ENCODE measurements around the gene ISCA2.
A peak's percentile ranks its signal among the peaks of the same experiment; 100 is the strongest.

- peak; percentile 37 to 63 for TF ChIP-seq CTCF (conservative IDR thresholded peaks at IDR 0.05; ENCODE audit: low read depth in 2 of 2)
- no peak for TF ChIP-seq CREB1 (CRISPR knock-in tag; IDR thresholded peaks at IDR 0.05; ENCODE audit: low read depth)
- no peak for TF ChIP-seq EZH2 (IDR thresholded peaks at IDR 0.05; ENCODE audit: low read depth, unreplicated experiment)
- no peak for TF ChIP-seq POLR2AphosphoS5 (IDR thresholded peaks at IDR 0.05; ENCODE audit: low read depth)
- TF ChIP-seq EZH2phosphoT487 (IDR thresholded peaks at IDR 0.05; ENCODE audit: unreplicated experiment): no peak
- TF ChIP-seq JUNB (IDR thresholded peaks at IDR 0.05; ENCODE audit: unreplicated experiment): no peak
- TF ChIP-seq, protein P1, sequence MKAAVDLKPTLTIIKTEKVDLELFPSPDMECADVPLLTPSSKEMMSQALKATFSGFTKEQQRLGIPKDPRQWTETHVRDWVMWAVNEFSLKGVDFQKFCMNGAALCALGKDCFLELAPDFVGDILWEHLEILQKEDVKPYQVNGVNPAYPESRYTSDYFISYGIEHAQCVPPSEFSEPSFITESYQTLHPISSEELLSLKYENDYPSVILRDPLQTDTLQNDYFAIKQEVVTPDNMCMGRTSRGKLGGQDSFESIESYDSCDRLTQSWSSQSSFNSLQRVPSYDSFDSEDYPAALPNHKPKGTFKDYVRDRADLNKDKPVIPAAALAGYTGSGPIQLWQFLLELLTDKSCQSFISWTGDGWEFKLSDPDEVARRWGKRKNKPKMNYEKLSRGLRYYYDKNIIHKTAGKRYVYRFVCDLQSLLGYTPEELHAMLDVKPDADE (IDR thresholded peaks at IDR 0.05): no peak
- no peak for TF ChIP-seq REST (IDR thresholded peaks at IDR 0.05; ENCODE audit: unreplicated experiment)
- TF ChIP-seq NANOG (IDR thresholded peaks at IDR 0.05; ENCODE audit: borderline replicate concordance): no peak
- TF ChIP-seq STAT1 (IDR thresholded peaks at IDR 0.05; ENCODE audit: unreplicated experiment): no peak
Observed at GRCh38 chr14:74531467-74531866, 37.9 kb downstream of the ISCA2 start.
